Measurements from ENCODE around the gene GADD45B. TPM values are rescaled to one million over a fixed set of nuclear protein-coding genes. Genes with fewer than 3 reads are reported as not detected.

Gene GADD45B
- total and polyA plus RNA-seq, 2 donors (not counting 3 experiments of a cell fraction or from before 2014, with no cell fraction given) = 61.3 to 267 TPM

DNA sequence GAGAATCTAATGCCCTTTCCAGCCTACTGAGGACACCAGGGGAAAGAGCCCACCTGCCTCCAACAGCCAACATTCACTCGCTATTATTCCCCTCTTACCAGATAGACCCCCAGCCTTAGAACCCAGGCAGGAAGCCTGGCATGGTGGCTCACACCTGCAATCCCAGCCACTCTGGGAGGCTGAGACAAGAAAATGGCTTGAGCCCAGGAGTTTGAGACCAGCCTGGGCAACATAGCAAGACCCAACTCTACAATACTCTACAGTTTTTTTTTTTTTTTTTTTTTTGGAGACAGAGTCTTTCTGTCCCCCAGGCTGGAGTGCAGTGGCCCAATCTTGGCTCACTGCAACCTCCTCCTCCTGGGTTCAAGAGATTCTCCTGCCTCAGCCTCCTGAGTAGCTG is 15.7 kb upstream of the GADD45B start:
- Histone ChIP-seq H3K9me1 (replicated peaks; ENCODE audit: control insufficient read depth, extremely low read depth, insufficient read depth, low read length) (no peaks in the 10 kb centered on the region), H3K79me2 (ENCODE audit: control insufficient read depth, insufficient read depth, low read length) (peaks cover 18% of the 10 kb centered on the region), H2AFZ (ENCODE audit: low read depth, low read length) (no peak overlapping the region), H3K36me3 (ENCODE audit: control insufficient read depth in 2 of 2, extremely low read depth in 1 of 2, insufficient read depth in 2 of 2, low read length in 2 of 2) (no peaks in the 10 kb centered on the region), H3K4me3 (replicated peaks in 1 of 3; ENCODE audit: insufficient read depth in 1 of 3, low read depth in 1 of 3, low read length in 3 of 3) (no peak overlapping the region), H3K4me2 (ENCODE audit: insufficient read depth, low read length) (no peak overlapping the region), H4K20me1 (replicated peaks; ENCODE audit: control insufficient read depth, extremely low read depth, insufficient read depth, low read length) (no peaks in the 10 kb centered on the region), H3K9ac (replicated peaks; ENCODE audit: extremely low read depth, insufficient read depth, low read length) (no peak overlapping the region), H3K27me3 (ENCODE audit: control insufficient read depth in 2 of 2, insufficient read depth in 2 of 2, low read length in 2 of 2) (no peaks in the 10 kb centered on the region), H3K27ac (ENCODE audit: insufficient read depth, low read depth, low read length) (no peak overlapping the region), H3K9me3 (replicated peaks; ENCODE audit: control insufficient read depth, insufficient read depth, low read length) (no peaks in the 10 kb centered on the region), H3K4me1 (ENCODE audit: control insufficient read depth, extremely low read depth, insufficient read depth, low read length) (peaks cover 20% of the 10 kb centered on the region)
- POLR2A ChIA-PET = no interaction called here
- FAIRE-seq (no peak), DNase-seq (ENCODE audit: low read depth, low spot score) (no peak)
- intact Hi-C loops (cut with micrococcal nuclease) = no loop called here
- dilution Hi-C loops (cut with MboI; ENCODE audit: extremely low pct_ligation_motif_present, low sequenced_read_pairs) = no loop called here
- CTCF ChIA-PET = interaction anchor here (1.1 kb wide), 1 partner anchor 11 kb away, joined by 3 read pairs; no protein-coding TSS in a partner anchor
- TF ChIP-seq EZH2 (IDR thresholded peaks at IDR 0.05; ENCODE audit: borderline replicate concordance, low read depth, low read length, severe bottlenecking) (no peak), GATA2 (IDR thresholded peaks at IDR 0.05; ENCODE audit: insufficient read depth, insufficient read length, low read depth, low read length) (no peak), MYC (IDR thresholded peaks at IDR 0.05; ENCODE audit: low read depth, low read length) (no peak), POLR2A (IDR thresholded peaks at IDR 0.05; ENCODE audit: low read depth, low read length) (no peak), POLR2AphosphoS5 (IDR thresholded peaks at IDR 0.05; ENCODE audit: insufficient read depth, low read depth, low read length) (no peak), FOS (IDR thresholded peaks at IDR 0.05; ENCODE audit: borderline replicate concordance, insufficient read depth, low read length) (no peak)
- TF ChIP-seq, protein P1, sequence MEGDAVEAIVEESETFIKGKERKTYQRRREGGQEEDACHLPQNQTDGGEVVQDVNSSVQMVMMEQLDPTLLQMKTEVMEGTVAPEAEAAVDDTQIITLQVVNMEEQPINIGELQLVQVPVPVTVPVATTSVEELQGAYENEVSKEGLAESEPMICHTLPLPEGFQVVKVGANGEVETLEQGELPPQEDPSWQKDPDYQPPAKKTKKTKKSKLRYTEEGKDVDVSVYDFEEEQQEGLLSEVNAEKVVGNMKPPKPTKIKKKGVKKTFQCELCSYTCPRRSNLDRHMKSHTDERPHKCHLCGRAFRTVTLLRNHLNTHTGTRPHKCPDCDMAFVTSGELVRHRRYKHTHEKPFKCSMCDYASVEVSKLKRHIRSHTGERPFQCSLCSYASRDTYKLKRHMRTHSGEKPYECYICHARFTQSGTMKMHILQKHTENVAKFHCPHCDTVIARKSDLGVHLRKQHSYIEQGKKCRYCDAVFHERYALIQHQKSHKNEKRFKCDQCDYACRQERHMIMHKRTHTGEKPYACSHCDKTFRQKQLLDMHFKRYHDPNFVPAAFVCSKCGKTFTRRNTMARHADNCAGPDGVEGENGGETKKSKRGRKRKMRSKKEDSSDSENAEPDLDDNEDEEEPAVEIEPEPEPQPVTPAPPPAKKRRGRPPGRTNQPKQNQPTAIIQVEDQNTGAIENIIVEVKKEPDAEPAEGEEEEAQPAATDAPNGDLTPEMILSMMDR (IDR thresholded peaks at IDR 0.05; ENCODE audit: extremely low read depth in 1 of 2, insufficient read depth in 1 of 2, low read depth in 1 of 2, low read length in 2 of 2) = no peak
- TF ChIP-seq, protein P2, sequence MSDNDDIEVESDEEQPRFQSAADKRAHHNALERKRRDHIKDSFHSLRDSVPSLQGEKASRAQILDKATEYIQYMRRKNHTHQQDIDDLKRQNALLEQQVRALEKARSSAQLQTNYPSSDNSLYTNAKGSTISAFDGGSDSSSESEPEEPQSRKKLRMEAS (IDR thresholded peaks at IDR 0.05; ENCODE audit: insufficient read depth, insufficient read length) = no peak
- no TSS peak for BruUV-seq (replicated peaks)

All from endothelial cell of umbilical vein (primary cell).